ENCODE data around the gene SMPD2.

The SMPD2 gene, protein sequence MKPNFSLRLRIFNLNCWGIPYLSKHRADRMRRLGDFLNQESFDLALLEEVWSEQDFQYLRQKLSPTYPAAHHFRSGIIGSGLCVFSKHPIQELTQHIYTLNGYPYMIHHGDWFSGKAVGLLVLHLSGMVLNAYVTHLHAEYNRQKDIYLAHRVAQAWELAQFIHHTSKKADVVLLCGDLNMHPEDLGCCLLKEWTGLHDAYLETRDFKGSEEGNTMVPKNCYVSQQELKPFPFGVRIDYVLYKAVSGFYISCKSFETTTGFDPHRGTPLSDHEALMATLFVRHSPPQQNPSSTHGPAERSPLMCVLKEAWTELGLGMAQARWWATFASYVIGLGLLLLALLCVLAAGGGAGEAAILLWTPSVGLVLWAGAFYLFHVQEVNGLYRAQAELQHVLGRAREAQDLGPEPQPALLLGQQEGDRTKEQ

DNA sequence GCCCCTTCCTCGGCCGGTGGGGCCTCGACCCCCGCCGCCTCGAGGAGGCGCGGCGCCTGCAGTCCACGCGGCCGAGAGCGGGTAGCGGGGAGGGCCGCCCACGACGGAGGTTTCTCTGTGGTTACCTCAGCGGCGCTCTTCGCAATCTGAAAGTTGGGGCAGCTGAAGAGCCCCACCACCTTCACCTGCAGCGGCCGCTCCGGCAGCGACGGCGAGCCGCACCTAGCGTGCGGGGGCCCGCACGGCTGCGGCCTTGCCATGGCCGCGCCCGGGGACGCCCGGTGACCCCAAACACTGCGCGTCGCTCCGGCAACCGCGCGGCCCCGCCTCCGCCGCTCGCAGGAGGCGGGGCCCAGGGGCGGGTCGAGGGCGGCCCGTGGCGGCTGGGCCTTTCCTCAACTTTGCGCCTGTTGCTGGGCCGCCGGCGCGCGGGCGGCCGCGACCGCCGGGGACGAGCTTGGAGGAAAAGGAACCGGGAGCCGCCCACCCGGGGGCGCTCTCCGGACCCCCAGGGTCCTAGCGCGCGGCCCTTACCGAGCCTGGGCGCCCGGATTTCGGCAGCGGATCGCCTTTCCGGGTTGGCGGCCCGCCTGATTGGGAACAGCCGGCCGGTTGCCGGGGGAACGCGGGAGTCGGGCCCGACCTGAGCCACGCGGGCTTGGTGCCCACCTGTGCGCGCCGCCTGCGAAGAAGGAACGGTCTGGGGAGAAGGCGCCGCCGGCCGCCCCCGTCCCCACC is at the start of gene SMPD2, which contains the start of gene PPIL6:
TSS of gene SMPD2 (plus strand) at position 394 of the 738 bp plus-strand sequence. CDS start 398 bp downstream, outside the sequence.
TSS of gene PPIL6 (minus strand) at position 298 of the 738 bp plus-strand sequence. CDS start at position 260, 38 bp downstream.
- TF ChIP-seq GATA1 (IDR thresholded peaks at IDR 0.05; ENCODE audit: low read depth, low read length) (no peak), POLR2A (IDR thresholded peaks at IDR 0.05; ENCODE audit: low read length) (peak; percentile 64)
- peak; percentile 89 to 93 for DNase-seq

- no peak for DNase-seq
- TF ChIP-seq GATA1 (IDR thresholded peaks at IDR 0.05; ENCODE audit: low read depth, low read length) = no peak
- no peak for TF ChIP-seq POLR2A (IDR thresholded peaks at IDR 0.05; ENCODE audit: low read length)
Observed at GRCh38 chr6:109393157-109393885, 47.2 kb upstream of the SMPD2 start.

DNA sequence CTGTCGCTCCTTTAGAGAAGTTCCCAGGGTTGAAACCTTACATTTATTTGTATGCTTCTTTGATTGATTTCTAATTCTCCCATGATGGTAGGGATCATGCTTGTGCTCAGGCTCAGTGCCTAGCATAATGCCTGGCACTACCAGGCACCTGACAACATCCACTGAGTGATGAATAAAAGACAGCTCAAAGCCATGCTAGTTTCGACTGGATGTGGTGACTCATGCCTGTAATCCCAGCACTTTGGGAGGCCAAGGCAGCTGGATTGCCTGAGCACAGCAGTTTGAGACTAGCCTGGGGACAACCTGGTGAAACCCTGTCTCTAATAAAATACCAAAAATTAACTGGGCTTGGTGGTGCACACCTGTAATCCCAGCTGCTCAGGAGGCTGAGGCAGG is 46.6 kb upstream of the SMPD2 start:
- DNase-seq = no peak
- TF ChIP-seq GATA1 (IDR thresholded peaks at IDR 0.05; ENCODE audit: low read depth, low read length) (no peak), POLR2A (IDR thresholded peaks at IDR 0.05; ENCODE audit: low read length) (no peak)

- no peak for DNase-seq
- TF ChIP-seq POLR2A (IDR thresholded peaks at IDR 0.05; ENCODE audit: low read length) = no peak
- no peak for TF ChIP-seq GATA1 (IDR thresholded peaks at IDR 0.05; ENCODE audit: low read depth, low read length)
Observed at GRCh38 chr6:109396046-109396718, 44.3 kb upstream of the SMPD2 start.

- peak; percentile 19 to 25 for DNase-seq
- TF ChIP-seq POLR2A (IDR thresholded peaks at IDR 0.05; ENCODE audit: low read length) = no peak
Observed at GRCh38 chr6:109397020-109397419, 43.5 kb upstream of the SMPD2 start.

DNA sequence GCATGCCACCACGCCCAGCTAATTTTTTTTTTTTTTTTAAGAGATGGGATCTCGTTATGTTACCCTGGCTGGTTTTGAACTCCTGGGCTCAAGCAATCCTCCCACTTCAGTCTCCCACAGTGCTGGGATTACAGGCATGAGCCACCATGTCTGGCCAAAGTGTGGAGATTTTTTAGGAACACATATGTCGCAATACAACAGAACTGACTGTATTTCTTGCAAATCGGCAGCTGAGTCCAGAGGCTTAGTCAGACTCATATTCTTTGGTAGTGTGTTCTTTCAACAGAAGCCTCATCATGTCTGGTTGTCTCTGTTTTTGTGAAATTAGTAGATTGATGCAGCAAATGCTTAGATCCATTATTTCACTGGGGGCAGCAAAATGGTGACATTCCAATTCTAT is 34.3 kb upstream of the SMPD2 start:
- DNase-seq = no peak

GRCh38 chr6:109411034-109411433 is 29.5 kb upstream of the SMPD2 start:
- no peak for DNase-seq
- TF ChIP-seq GATA1 (IDR thresholded peaks at IDR 0.05; ENCODE audit: low read depth, low read length) (no peak), POLR2A (IDR thresholded peaks at IDR 0.05; ENCODE audit: low read length) (no peak)

More for the DNA sequence above, 34.3 kb upstream of the SMPD2 start:
- TF ChIP-seq POLR2A (IDR thresholded peaks at IDR 0.05; ENCODE audit: low read length) (no peak), GATA1 (IDR thresholded peaks at IDR 0.05; ENCODE audit: low read depth, low read length) (no peak)

GRCh38 chr6:109417646-109418045 is 22.9 kb upstream of the SMPD2 start:
- TF ChIP-seq GATA1 (IDR thresholded peaks at IDR 0.05; ENCODE audit: low read depth, low read length) = no peak
- no peak for TF ChIP-seq POLR2A (IDR thresholded peaks at IDR 0.05; ENCODE audit: low read length)
- DNase-seq = no peak

DNA sequence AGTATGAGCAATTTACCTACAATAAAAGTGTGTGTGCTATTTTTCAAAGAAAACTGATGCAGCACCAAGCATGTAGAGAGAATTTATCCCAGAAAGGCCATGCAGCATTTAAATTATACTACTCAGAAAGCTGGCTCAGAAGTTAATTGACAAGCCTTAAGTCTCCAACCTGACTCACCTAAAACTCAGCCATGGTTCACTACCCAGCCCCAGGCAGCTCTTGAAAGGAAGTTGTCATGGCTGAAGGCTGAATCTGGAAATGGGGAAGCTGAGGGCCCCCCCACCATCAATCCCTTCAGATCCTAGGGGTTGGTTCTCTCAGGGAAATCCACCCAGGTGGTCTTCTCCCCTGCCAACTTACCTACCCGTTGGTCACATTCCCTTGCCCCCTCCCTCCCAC is 19.8 kb upstream of the SMPD2 start:
- no peak for TF ChIP-seq GATA1 (IDR thresholded peaks at IDR 0.05; ENCODE audit: low read depth, low read length)
- no peak for TF ChIP-seq POLR2A (IDR thresholded peaks at IDR 0.05; ENCODE audit: low read length)
- no peak for DNase-seq

DNA sequence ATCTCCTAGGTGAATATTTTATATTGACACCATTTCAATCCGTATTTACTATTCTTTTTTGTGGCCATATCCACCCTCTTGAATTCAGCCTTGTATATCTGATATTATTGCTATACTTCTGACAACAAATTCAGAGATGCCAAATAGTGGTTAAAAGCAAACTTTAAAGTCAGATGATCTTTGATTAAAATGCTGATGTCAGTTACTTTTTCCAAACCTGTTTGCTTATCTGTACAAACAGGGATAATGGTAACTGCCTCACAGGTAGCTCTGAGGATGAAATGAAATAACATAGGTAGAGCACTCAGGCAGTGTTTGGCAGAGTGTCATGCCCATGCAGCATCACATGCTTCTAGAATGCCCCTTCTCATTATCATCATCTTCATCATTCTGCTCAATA is 19.3 kb upstream of the SMPD2 start:
- no peak for DNase-seq
- no peak for TF ChIP-seq POLR2A (IDR thresholded peaks at IDR 0.05; ENCODE audit: low read length)
- TF ChIP-seq GATA1 (IDR thresholded peaks at IDR 0.05; ENCODE audit: low read depth, low read length) = no peak

- TF ChIP-seq POLR2A (IDR thresholded peaks at IDR 0.05; ENCODE audit: low read length) (no peak), GATA1 (IDR thresholded peaks at IDR 0.05; ENCODE audit: low read depth, low read length) (no peak)
- DNase-seq = no peak
Observed at GRCh38 chr6:109424946-109425345, 15.6 kb upstream of the SMPD2 start.

GRCh38 chr6:109428889-109429477 is 11.5 kb upstream of the SMPD2 start:
- DNase-seq = no peak
- TF ChIP-seq GATA1 (IDR thresholded peaks at IDR 0.05; ENCODE audit: low read depth, low read length) = no peak

- TF ChIP-seq GATA1 (IDR thresholded peaks at IDR 0.05; ENCODE audit: low read depth, low read length) (no peak), POLR2A (IDR thresholded peaks at IDR 0.05; ENCODE audit: low read length) (no peak)
- no peak for DNase-seq
Observed at GRCh38 chr6:109429496-109429895, 11.0 kb upstream of the SMPD2 start.
